Embryonic facial prominence (tissue), 1 donor: ENCODE measurements around the gene FAM193A.
"Not testable (repeated sequence)": the region's sequence is repeated elsewhere in the genome, so short reads cannot be mapped to it uniquely, and the experiment has no call there.

Experiments
- DNase-seq: peaks from one replicate; pipeline ENCODE4 v3.0.0-alpha.2; 2016; ENCODE audit errors: extremely low spot score

Gene FAM193A

DNA sequence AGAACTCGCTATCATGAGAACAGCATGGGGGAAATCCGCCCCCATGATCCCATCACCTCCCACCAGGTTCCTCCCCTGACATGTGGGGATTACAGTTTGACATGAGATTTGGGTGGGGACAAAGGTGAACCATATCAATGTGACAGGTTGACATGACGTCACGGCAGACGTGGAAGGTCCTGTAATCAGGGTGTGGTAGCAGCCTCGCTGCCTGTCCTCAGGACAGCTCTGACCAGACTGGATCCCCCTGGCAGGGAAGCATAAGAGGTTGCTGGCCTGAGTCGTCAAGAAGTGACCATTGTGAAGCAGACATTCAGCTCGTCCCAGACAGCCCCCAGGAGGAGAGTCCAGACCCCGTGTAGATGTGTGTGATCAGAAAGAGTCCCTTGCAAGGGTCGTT, 115.1 kb downstream of the FAM193A start:
- DNase-seq: no peak

DNA sequence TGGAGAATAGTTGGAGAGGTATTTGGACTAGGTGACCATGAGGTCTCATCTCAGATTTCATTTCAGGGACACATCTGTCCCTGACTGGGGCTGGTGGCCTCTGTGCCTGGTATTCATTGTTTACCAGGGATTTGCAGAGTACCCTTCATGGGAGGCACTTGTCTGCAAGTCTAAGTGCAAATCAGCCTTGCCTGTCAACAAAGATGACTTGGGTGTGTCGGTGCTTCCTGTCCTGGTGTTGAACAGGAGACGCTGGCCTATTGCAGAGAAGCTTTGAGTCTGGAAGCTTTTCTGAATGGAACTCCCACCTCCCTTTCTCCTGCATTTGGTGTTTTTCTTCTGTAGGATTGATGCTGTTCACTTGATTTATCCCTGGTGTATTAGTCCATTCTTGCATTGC, 115.6 kb downstream of the FAM193A start:
- DNase-seq: no peak

DNA sequence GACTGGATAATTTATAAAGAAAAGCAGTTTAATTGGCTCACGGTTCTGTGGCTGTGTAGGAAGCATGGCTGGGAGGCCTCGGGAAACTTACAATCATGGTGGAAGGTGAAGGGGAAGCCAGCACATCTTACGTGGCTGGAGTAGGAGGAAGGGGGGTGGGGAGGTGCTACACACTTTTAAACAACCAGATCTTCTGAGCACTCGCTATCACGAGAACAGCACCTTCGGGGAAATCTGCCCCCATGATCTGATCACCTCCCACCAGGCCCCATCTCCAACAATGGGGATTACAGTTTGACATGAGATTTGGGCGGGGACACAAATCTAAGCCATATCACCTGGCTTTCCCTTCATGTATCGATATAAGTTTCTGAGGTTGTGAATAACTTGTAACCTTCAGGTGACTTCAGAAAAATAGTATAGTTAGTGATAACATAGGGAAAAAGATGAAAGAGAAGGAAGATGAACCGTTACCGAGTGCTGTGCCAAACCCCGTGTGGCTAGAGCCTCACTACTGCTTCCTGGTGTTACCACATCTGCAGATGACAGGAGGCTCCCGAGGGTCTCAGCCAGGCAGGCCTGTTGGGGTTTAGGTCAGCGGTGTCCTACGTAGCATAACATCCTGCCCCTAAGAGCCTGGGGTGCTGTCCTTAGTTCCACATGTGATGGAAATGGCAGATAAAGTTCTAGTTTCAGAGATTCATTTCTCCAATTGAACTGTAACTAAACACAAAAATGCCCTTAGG, 116.1 kb downstream of the FAM193A start:
- no peak for DNase-seq

DNA sequence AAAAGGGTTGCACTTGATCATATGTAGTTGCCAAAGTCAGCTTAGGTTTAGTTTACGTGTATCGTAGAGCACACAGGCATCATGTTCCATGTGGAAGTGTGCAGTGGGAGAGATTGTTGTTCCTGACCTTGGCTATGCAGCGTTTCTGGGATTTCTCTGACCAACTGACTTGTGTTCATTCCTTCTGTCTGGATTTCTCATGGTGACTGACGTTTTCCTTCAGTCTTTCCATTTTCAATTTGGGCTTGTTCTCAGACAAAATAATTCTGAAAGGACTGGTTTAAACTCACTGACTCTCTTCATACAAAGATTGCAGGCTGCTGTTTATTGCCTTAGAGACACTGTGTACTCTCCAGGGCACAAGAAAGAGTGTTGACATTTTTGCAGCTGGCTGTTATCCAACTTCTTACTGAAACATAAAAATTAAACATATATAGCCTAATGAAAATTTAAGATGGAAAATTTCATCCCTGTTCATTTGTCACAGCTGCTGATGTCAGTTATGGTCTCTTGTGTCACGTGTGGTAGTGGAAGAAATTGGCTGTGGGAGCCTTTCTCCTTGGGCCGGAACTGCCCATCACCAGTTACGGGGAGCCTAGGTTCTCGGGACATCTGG, 124.3 kb downstream of the FAM193A start:
- DNase-seq: no peak

DNA sequence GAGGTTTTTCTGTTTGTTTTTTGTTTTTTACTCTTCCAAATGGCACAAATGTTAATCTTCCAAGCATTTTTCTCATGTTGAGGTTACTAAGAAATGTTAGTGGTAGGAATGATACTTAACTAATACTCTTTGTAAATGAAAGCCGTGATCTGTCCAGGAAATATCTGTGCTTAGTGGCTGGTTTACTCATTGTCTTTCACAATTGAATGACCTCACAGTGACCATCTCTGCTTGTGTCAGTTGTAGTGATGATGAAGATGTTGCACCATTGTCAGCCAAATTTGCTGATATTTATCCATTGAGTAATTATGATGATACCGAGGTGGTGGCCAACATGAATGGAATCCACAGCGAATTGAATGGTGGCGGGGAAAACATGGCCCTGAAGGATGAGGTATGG, 126.2 kb downstream of the FAM193A start:
- no peak for DNase-seq

DNA sequence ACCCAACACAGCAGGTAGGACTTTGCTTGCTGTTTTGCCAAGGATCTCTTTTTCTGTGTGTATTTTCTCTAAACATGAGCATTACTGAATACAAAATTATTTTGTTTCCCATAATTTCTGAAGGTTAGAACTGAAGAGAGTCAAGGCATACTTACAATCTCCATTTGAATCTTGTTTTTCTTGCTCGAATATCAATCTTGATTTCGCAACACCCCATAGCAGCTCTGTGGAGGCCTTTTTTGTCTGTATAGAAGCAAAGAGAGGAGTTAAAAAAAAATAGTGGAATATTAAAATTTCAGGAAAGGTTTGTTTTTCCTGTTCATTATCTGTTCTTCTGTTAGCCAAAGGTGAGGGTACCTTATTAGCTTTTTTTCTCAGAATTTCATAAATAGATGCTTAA, 126.8 kb downstream of the FAM193A start:
- DNase-seq: no peak

DNA sequence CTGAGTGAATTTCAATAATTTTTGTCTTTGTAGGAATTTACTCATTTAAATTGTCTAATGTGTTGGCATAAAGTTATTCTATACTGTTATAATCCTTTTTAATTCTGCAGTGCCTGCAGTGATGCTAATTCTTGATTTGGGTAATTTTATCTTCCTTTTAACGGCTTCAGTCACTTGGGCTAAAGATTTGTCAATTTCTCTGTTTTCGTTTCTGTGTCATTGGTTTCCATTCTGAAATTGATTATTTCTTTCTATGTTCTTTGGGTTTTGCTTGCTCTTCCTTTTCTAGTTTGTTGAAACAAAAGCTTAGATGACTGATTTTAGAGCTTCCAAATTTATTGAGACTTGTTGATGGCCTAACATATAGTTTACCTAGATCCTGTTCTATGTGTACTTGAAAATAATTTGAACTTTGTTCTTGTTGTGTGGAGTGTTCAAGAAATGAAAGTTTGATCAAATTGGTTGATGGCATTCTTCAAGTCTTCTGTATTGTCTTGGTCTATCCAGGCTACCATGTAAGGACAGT, 130.3 kb downstream of the FAM193A start:
- no peak for DNase-seq

DNA sequence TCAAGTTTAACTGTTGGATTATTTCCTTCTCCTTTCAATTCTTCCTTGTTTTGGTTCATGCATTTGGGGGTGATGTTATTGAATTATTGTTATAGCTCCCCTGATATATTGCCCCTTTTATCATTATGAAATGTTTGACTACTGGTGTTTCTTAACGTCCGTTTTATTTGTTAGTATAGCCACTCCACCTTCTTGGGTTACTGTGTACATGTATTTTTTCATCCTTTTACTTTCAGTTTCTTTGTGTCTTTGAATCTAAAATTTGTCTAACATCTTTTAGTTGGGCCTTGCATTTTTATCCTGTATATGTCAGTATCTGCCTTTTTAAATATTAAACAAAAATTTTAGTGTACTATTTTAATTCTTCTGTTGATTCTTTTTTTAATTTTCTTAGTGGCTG, 131.0 kb downstream of the FAM193A start:
- DNase-seq: no peak

DNA sequence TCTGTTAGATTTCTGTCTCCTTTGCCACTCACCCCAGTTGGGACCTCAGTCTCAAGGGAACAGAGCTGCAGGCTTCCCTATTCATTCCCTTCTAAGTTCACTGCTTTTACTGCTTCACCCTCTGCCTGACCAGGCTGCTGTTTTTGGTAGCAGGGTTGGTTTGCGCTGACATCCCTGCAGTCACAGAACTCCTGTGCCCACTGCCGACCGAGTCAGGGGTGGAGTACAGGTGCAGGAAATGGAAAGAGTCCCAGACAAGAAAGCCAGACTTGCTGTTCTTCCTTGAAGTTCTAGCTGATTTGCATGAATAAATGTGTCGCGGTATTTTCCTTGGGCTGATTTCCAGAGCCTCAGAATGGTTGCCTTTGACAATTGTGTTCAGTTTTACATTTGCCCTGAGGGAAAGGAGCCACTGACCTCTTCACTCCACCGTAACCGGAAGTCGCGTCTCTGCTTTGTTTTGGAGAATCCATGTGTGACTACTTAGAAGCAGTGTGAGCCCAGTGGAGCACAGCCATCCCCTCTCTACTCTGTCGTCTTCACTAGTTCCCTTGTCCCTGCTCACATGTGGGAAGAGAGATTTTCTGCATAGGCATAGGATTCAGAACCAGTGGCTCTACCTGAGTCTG, 134.9 kb downstream of the FAM193A start:
- DNase-seq: no peak

DNA sequence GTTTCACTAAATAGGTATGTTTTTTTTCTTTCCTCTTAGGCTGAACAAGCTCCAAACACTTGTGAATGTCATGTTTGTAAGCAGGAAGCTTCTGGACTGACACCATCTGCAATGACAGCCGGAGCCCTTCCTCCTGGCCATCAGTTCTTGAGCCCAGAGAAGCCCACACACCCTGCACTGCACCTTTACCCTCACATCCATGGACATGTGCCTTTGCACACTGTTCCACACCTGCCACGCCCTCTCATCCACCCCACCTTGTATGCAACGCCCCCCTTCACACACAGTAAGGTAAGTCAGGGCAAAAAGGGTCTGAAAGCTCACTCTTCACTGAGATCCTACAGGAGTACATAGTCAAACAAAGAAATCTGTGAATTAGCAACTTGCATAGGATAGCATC, 135.6 kb downstream of the FAM193A start:
- no peak for DNase-seq

DNA sequence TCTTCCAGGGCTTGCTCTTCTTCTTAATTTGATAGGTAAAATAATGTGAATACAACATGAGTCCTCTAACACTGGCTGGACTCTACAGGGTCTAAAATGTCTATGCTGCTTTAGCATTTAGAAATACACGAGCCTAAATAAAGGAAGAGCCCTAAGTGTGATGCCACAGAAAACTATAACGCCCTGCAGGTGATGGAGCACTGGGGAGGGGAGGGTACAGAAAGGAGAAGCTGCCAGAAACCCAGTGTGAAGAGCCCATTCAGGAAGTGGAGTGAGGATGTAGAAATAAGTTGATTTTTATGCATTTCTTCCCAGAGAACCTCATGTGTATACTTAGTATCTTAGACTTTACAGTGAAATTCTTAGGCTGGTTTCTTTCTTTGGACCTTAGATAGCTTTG, 136.3 kb downstream of the FAM193A start:
- no peak for DNase-seq

DNA sequence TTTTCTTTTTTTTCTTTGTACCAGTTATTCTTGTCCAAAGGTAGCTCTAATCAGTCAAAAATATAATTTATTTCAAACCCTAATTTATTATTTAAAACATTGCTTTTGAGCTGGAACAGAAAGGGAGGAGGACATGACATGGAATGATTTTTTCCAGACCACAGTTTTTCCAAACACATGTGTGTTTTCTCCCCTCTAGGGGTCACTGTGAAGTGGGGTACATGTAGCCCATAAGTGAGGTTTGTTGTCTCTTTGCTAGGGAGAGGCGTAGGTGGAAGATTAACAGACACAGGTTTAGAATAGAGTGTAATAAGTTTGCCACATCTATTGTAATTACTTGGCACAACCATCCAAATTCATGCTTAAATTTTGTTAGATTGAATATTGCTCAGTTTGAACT, 136.7 kb downstream of the FAM193A start:
- DNase-seq: no peak

DNA sequence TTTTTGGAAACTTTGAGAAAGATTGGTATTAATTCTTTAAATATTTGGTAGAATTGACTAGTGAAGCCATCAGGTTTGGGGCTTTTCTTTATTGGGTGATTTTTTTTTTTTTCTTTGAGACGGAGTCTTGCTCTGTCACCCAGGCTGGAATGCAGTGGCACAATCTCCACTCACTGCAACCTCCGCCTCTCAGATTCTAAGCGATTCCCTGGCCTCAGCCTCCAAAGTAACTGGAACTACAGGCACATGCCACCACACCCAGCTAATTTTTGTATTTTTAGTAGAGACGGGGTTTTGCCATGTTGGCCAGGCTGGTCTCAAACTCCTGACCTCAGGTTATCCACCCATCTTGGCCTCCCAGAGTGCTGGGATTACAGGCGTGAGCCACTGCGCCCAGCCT, 143.3 kb downstream of the FAM193A start:
- not testable (repeated sequence) for DNase-seq

DNA sequence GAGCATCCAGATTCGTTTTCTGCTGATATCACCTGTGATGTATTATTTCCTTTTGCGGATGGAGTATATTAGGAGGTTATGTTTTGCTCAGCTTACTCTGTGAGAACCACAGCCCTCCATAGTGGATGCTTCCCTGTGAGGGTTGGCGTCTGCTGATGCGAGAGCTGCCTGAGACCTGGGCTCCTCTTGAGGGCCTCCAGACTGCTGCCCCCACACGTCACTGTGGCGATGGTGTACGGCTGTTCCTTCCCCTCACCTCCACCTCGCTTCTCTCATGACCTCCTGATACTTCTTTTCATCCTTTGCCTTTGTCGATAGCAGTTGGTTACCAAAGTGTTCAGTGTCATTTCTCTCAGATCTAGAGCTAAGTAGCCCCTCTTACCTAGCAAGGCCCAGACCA, 148.0 kb downstream of the FAM193A start:
- no peak for DNase-seq

DNA sequence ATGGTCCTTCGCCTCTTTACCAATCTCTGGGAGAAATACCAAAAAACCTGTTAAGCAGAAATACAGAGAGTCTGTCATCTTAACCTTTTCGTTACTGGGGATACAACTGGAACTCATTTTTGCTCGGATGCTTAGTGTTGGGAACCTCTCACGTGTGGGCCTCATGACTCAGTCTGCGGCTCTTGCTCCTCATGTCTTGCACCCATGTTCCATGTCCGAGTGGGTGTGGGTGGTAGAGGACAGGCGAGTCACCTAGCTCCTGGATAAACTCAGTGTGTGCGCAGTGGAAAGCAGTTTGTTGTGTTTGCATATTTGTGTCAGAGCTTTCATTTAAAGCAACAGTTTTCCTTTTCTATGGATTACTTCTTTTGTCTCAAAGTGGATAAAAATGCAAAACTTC, 149.1 kb downstream of the FAM193A start:
- no peak for DNase-seq

DNA sequence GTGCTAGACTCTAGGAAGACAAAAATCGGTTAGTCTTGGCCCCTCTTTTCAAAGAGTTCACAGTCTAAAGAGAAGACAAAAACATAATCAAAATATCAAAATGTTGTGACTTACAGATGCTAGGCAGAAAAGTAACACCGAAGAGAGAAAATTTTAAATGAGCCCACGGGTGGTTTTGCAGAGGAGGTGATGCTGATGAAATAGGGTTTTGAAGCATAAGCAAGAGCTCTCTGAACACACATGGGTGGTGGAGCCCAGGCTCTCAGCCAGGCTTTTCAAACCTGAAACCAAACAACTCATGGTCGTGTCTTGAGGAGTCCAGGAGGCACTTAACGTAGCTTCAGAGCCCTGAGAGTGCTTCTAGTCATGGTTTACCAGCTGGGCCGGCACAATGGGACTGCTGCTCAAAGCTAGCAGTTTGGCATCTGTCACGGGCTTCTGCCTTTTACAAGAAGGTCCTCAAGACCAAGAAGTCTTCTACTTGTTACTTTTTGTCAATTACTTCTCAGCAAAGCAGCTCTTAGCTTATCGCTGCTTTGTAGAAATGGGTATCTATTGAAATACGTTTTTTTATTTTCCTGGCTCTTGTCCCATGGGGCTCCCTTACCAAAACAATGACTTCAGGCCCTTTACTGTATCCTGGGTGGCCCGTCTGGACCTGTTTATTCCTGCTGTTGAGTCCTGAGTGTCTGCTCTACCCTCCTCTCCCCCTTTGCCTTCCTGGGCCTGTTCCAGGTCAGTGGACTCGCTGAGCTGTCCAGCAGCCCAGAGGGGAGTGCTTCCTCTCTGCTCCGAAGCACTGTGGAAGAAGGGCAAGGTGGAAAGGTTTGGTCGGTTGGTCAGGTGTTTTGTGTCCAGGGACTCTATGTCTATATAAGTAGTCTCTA, 150.2 kb downstream of the FAM193A start:
- DNase-seq: no peak

DNA sequence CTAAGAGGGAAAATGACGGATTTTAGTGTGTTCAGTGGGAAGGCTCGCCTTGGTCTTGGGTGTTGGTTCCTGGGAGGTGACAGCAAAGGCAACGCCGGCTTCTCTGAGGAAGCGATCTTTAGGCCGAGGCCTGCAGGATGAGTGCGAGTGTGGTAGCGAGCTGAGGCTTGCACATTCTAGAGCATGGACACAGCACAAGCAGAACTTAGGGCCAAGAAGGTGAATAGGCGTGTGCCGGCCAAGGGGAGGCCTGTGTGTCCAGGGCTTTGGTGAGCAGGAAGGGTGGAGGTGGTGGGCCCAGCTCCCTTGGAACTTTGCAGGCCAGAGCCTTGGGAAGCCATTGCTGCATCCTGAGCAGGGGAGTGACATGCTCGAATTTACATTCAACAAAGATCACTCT, 151.8 kb downstream of the FAM193A start:
- DNase-seq: no peak

DNA sequence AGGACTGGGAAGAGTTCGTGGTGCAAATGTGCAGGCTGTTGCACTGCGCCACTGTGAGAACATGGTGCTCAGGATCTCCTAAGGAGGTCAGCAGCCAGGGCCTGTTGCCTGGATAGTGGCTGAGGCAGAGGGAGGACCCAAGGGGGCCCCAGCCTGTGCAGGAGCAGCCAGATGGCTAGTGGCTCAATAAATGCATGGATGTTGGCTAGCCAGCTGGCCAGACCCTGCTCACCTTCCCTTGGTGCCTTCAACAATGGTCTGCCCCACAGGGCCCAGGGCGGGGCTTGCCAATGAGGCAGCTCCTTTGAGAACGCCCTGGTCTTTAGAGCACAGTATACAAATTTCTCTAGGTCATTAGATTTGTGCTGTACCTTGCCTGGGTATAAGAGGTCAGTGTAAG, 152.2 kb downstream of the FAM193A start:
- DNase-seq: no peak

DNA sequence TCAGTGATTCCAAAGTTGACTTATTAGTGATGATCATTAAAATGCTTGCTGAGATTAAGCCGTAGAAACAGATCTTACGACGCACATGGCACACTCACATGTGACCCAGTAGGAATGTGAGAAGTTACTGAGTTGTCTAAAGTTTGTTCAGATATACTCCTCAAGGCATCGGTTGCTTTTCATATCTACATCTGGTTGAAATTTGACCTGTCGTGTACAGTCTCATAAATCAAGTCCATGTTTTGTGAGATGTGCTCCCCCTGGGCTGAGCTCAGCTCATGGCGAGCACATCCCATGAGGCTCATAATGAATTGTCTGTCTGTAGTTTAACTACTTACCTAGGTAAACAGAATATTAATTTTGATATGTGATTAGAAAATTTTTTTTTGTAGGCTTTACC, 152.7 kb downstream of the FAM193A start:
- no peak for DNase-seq

DNA sequence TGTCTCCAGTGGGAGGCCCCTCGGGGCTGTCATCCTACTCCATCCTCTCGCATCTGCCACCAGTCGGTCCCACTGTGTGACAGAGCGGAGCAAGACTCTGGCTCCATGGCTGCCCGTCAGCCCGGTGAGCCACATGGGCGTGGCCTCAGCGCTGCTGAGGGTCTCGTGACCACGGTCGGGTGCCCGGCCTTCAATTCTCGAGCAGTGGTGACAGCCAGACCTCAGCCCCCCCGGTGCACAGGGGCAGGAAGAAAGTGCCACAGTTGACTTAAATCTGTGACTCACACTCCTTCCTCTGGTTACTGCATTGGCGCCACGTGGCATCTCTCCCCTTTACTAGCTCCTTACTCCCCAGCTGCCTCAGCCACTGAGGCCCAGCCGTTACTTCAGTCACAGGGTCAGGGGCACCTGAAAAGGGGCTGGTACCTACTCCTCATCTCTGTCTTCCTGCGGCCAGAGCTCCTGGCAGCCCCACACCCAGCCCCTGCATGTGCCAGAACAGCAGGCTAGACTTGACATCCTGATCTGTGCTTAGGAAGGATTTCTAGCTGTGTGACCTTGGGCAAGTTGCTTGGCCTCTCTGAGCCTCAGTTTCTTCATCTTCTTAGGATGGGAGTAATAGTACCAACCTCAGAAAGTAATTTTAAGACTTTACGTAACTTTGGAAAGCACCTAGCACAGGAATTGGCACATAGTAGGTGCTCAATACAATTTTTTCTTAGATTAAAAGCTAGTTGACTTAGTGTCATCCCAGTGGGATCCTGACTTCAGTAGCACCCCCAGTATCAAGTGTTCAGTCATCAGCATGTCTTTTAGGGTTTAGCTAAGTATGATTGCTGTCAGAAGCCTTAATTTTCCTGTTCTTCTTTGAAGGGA, 153.6 kb downstream of the FAM193A start:
- no peak for DNase-seq

DNA sequence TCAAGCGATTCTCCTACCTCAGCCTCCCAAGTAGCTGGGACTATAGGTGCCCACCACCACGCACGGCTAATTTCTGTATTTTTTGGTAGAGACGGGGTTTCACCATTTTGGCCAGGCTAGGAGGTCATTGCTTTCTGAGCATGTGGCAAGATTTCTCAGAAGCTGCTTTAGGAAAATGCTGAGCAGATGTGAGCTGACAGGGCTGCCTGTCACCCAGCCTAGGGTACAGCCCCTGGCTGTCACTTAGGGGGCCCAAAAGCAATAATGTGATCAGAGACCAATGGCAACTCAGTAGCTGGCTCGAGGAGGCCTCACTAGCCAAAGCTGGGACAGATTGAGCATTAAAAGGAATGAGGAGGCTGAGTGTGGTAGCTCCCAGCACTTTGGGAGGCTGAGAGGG, 154.9 kb downstream of the FAM193A start:
- DNase-seq: no peak
